HG03095 (cell line): ENCODE results near the gene CUX1.
"Not testable (repeated sequence)": the region's sequence is repeated elsewhere in the genome, so short reads cannot be mapped to it uniquely, and the experiment has no call there.

Experiments
- ATAC-seq: cut with Tn5 transposase; IDR thresholded peaks from one replicate; pipeline ENCODE4 v1.9.1; 2021; ENCODE audit warnings: moderate library complexity; ENCODE audit not compliant: unreplicated experiment

Gene CUX1

GRCh38 chr7:101869026-101869900, 51.8 kb downstream of the CUX1 start:
- no peak for ATAC-seq

- ATAC-seq = no peak
These were observed 52.5 kb downstream of the CUX1 start for GRCh38 chr7:101869901-101870290.

GRCh38 chr7:101870361-101871062, 53.1 kb downstream of the CUX1 start:
- no peak for ATAC-seq

DNA sequence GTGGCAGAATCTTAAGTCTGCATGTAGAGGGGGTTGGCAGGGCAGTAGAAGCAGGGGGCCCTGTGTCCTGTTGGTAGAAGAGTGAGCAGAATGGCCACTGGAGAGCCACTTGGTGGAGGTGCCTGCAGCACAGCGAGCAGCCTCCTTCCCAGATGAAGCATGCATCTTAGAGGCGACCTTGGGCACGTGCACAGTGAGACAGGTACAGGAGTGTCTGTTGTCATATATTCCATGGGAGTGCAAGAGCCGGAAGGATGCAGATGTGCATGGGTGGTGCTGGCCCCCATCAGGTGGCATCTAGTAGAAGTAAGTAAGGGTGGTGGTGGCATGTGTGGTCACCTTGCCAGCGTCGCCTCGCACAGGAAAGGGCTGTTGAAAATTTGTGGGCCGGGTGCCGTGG, 53.9 kb downstream of the CUX1 start:
- no peak for ATAC-seq

- no peak for ATAC-seq
These were observed 56.6 kb downstream of the CUX1 start for GRCh38 chr7:101874028-101874427.

- no peak for ATAC-seq
These were observed 57.9 kb downstream of the CUX1 start for GRCh38 chr7:101875283-101875846.

- no peak for ATAC-seq
These were observed 60.6 kb downstream of the CUX1 start for GRCh38 chr7:101877882-101878591.

GRCh38 chr7:101878938-101879337, 61.5 kb downstream of the CUX1 start:
- no peak for ATAC-seq

DNA sequence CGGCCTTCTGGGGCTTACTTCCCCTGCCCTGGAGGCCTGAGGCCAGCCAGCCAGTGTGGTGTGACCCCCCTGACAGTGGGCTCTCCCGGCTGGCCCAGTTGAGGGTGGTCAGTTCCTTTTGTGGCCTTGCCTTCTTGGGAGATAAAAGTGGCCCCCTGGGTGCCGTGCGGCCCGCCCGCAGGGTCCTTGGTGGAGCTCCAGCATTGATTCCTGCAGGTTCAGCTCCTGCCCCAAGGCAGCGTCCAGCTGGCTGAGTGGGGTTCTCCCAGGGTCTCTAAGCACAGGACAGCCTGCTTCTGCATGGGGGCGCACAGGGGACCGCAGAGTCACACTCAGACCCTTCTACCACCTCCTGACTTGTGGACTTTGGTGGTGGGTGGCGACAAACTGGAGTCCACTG, 62.1 kb downstream of the CUX1 start:
- no peak for ATAC-seq

GRCh38 chr7:101880282-101881054, 63.0 kb downstream of the CUX1 start:
- no peak for ATAC-seq

GRCh38 chr7:101882005-101882421, 64.6 kb downstream of the CUX1 start:
- no peak for ATAC-seq

DNA sequence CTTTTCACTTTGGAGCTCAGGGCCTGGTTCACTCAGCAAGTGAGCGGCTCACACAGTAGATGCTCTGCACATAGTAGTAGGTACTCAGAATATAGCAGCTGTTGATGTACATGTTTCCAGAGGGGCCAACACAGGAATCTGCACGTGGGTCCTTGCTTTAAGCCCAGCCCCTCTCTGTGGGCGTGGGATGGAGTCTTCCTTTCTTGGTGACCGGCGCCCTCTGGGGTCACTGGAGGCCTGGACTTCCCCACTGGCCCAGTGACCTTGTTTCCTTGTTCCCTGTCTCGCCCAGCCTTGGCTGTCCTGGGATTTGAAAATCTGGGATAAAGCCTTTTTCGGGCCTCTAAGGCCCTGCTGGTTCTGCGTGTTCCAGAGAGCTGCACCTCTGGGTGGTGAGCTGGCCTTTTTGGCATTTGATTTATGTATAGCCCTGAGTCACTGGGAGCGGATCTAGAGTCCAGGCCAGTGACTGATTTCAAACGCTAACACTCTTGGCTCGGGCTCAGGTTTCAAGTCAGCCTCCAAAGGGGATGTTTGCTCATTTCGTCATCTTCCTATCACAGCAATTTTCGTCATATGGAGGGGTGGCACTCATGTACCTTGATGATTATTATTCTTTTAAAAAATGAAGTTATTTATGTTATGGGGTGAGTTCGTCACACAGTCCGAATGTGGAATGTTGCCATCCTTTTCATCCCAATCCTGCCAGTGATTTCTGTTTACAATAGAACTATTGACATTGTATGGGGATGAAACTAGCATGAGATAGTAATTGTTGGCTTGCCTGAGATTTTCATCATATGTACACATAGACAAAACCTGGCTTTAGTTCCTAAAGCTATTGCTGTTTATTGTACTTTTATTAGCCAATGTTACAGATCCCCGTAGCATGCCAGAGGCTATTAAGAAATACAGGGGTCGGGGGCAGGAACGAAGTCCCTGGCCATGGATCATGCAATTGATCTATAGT, 65.5 kb downstream of the CUX1 start:
- ATAC-seq = no peak

- ATAC-seq = peak; percentile 70
These were observed 67.5 kb downstream of the CUX1 start for GRCh38 chr7:101884671-101885596.

DNA sequence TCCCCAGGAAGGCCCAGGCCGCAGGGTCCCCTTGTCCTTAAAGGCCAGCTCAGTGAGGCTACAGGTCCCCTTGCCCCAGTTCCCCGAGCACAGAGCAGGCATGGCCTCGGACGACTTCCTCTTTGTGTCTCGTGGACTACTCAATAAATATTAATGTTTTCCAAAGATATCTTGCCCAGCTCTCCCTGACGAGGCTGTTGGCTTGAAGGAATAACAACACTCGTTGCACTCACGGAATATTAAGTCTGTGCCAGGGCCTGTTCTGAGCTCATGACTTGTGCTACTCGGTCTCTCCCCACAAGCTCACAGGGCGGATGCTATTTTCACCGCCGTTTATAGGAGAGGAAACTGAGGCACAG, 68.2 kb downstream of the CUX1 start:
- no peak for ATAC-seq

DNA sequence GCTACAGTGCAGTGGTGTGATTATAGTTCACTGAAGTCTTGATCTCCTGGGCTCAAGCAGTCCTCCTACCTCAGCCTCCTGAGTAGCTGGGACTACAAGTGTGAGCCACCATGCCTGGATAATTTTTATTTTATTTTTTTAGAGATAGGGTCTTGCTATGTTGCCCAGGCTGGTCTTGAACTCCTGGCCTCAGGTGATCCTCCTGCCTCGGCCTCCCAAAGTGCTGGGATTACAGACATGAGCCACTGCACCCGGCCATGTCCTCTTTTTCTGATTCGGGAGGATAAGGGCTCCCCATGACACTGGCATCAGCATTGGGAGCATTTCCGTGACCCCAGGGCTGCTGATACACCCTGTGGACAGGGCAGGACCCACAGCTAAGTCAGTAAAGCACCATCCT, 69.9 kb downstream of the CUX1 start:
- ATAC-seq = not testable (repeated sequence)

- not testable (repeated sequence) for ATAC-seq
These were observed 71.1 kb downstream of the CUX1 start for GRCh38 chr7:101888564-101888963.

- ATAC-seq = no peak
These were observed 73.5 kb downstream of the CUX1 start for GRCh38 chr7:101890749-101891523.
